ENCODE measurements around the gene RPGRIP1L.

GRCh38 chr16:53673189-53673588 is 30.5 kb downstream of the RPGRIP1L start:
- TF ChIP-seq FOXP1 (CRISPR knock-in tag; IDR thresholded peaks at IDR 0.05; ENCODE audit: borderline replicate concordance) (no peak), JUN (CRISPR knock-in tag; IDR thresholded peaks at IDR 0.05) (no peak), TEAD1 (CRISPR knock-in tag; IDR thresholded peaks at IDR 0.05) (no peak), CTCF (IDR thresholded peaks at IDR 0.05) (no peak), ELF4 (CRISPR knock-in tag; IDR thresholded peaks at IDR 0.05; ENCODE audit: low read depth) (no peak), TEAD4 (CRISPR knock-in tag; IDR thresholded peaks at IDR 0.05) (no peak), MAX (CRISPR knock-in tag; IDR thresholded peaks at IDR 0.05) (no peak), USF2 (CRISPR knock-in tag; IDR thresholded peaks at IDR 0.05) (no peak), ZNF138 (CRISPR knock-in tag; conservative IDR thresholded peaks at IDR 0.05) (no peak), ETV6 (CRISPR knock-in tag; IDR thresholded peaks at IDR 0.05) (no peak)

Data from WTC11 (cell line).